HepG2 (cell line): ENCODE measurements around the gene CIAO2B. TPM values are rescaled to one million over a fixed set of nuclear protein-coding genes. Genes with fewer than 3 reads are reported as not detected.

ENCODE experiments used
- FOSL1 ChIP-seq: sonication (generic); formaldehyde crosslinking; IDR thresholded peaks from 2 replicates; pipeline ENCODE4 v1.9.0; 2021; ENCODE audit warnings: missing genetic modification reagents, borderline replicate concordance
- FOSL2 ChIP-seq: sonication (generic); formaldehyde crosslinking; IDR thresholded peaks from 2 replicates; pipeline ENCODE4 v1.4.0; 2020; ENCODE audit warnings: missing genetic modification reagents
- KLF6 ChIP-seq: IDR thresholded peaks from 2 replicates; pipeline ENCODE4 v1.8.0; 2016; ENCODE audit warnings: missing biosample characterization, missing genetic modification reagents
- MED13 ChIP-seq: sonication (generic); formaldehyde crosslinking; IDR thresholded peaks from 2 replicates; pipeline ENCODE4 v1.5.0; 2020; ENCODE audit warnings: missing genetic modification reagents
- MTERF4 ChIP-seq: sonication (generic); formaldehyde crosslinking; IDR thresholded peaks from 2 replicates; pipeline ENCODE4 v1.8.0; 2023; ENCODE audit warnings: mild to moderate bottlenecking, missing genetic modification reagents
- PHF8 ChIP-seq: sonication (generic); formaldehyde crosslinking; IDR thresholded peaks from 2 replicates; pipeline ENCODE4 v1.5.0; 2020; ENCODE audit warnings: missing genetic modification reagents
- PITX1 ChIP-seq: sonication (generic); formaldehyde crosslinking; IDR thresholded peaks from 2 replicates; pipeline ENCODE4 v1.5.1; 2020; ENCODE audit warnings: mild to moderate bottlenecking, missing genetic modification reagents
- PRPF4 ChIP-seq: fragments of 200-400 bp; formaldehyde crosslinking; IDR thresholded peaks from 2 replicates; pipeline ENCODE4 v1.6.1; 2016; ENCODE audit warnings: low read length, low read depth; ENCODE audit not compliant: poor library complexity, severe bottlenecking
- STAT5B ChIP-seq: sonication (generic); formaldehyde crosslinking; IDR thresholded peaks from 2 replicates; pipeline ENCODE4 v1.4.0; 2020; ENCODE audit warnings: missing genetic modification reagents
- TBX3 ChIP-seq: fragments of 450-650 bp; IDR thresholded peaks from 2 replicates; pipeline ENCODE4 v1.6.1; 2017; ENCODE audit warnings: antibody characterized with exemption, mild to moderate bottlenecking, inconsistent platforms, borderline replicate concordance
- TP53 ChIP-seq: sonication (generic); formaldehyde crosslinking; conservative IDR thresholded peaks from 2 replicates; pipeline ENCODE4 v1.4.0; 2020; ENCODE audit warnings: missing genetic modification reagents
- ZBTB39 ChIP-seq: sonication (generic); formaldehyde crosslinking; IDR thresholded peaks from 2 replicates; pipeline ENCODE4 v1.5.0; 2020; ENCODE audit warnings: missing genetic modification reagents
- ZHX2 ChIP-seq, 2 experiments: sonication (generic) in 1 of 2; formaldehyde crosslinking in 1 of 2; IDR thresholded peaks; 2 replicates each; pipeline versions ENCODE4 v1.6.1 to v1.9.0; 2014 to 2022; ENCODE audit warnings: antibody characterized with exemption in 1 of 2, borderline replicate concordance in 1 of 2, inconsistent platforms in 1 of 2, low read depth in 1 of 2, missing genetic modification reagents in 1 of 2
- ZMYM3 ChIP-seq: sonication (generic); formaldehyde crosslinking; IDR thresholded peaks from 2 replicates; pipeline ENCODE4 v1.5.1; 2020; ENCODE audit warnings: mild to moderate bottlenecking, missing genetic modification reagents
- ZNF136 ChIP-seq: sonication (generic); formaldehyde crosslinking; IDR thresholded peaks from 2 replicates; pipeline ENCODE4 v1.8.1; 2022; ENCODE audit warnings: low read depth, mild to moderate bottlenecking, moderate library complexity, missing genetic modification reagents
- ZNF414 ChIP-seq: sonication (generic); formaldehyde crosslinking; IDR thresholded peaks from 2 replicates; pipeline ENCODE4 v1.5.0; 2020; ENCODE audit warnings: missing genetic modification reagents
- ZNF597 ChIP-seq: sonication (generic); formaldehyde crosslinking; IDR thresholded peaks from 2 replicates; pipeline ENCODE4 v1.5.0; 2020; ENCODE audit warnings: missing genetic modification reagents
- ZNF713 ChIP-seq: sonication (generic); formaldehyde crosslinking; IDR thresholded peaks from 2 replicates; pipeline ENCODE4 v1.4.0; 2020; ENCODE audit warnings: mild to moderate bottlenecking, missing genetic modification reagents
- polyA plus RNA-seq, 8 experiments: library from polyadenylated mRNA; depleted of rRNA in 3 of 8; stranded (reverse) in 7 of 8; unstranded in 1 of 8; fragments of >200 nt; fragmentation: Illumina TruSeq in 4 of 8; extraction: Trizol in 4 of 8; gene quantifications; 2 replicates each; pipeline versions ENCODE4 v1.2.1 to v1.2.3, GENCODE V29; 2011 to 2016; ENCODE audit warnings: low read depth in 4 of 8, missing spikeins in 1 of 8, mixed read lengths in 1 of 8; ENCODE audit not compliant: insufficient read depth in 1 of 8
- total RNA-seq, 5 experiments: library from RNA; depleted of rRNA; stranded (reverse); fragments of >200 nt; fragmentation: Illumina TruSeq; extraction: Trizol; gene quantifications; 2 replicates each; pipeline ENCODE4 v1.2.3, GENCODE V29; 2016; ENCODE audit warnings: low read depth in 1 of 5

CIAO2B gene
- total and polyA plus RNA-seq, 2 of the 13 experiments (the other 11 are each of a cell fraction or from before 2014, with no cell fraction given), result 157 to 293 TPM

GRCh38 chr16:66935314-66936011 lies 1.3 kb upstream of the CIAO2B start, which contains the start of gene CES2 (continued):
- TF ChIP-seq ZHX2 (IDR thresholded peaks at IDR 0.05; ENCODE audit: low read depth), result no peak
- TF ChIP-seq ZHX2 (CRISPR knock-in tag; IDR thresholded peaks at IDR 0.05; ENCODE audit: borderline replicate concordance), result no peak
- 0 out of 2 replicates have a peak, but pooled peaks have one; percentile 34 for TF ChIP-seq ZNF713 (CRISPR knock-in tag)
- peak; percentile 38; the same call in 1 of the 2 replicates for TF ChIP-seq FOSL2 (CRISPR knock-in tag)
- 0 out of 2 replicates have a peak, but pooled peaks have one; percentile 31 for TF ChIP-seq KLF6 (CRISPR knock-in tag)
- peak; percentile 50; the same call in 1 of the 2 replicates for TF ChIP-seq PITX1 (CRISPR knock-in tag)
- 0 out of 2 replicates have a peak, but pooled peaks have one; percentile 58 for TF ChIP-seq ZNF414 (CRISPR knock-in tag)
- TF ChIP-seq MED13 (CRISPR knock-in tag), result no peak; the same call in none of the 2 replicates
- no peak for TF ChIP-seq ZNF597
- TF ChIP-seq ZBTB39 (CRISPR knock-in tag), result no peak
- TF ChIP-seq FOSL1, result no peak
- no peak for TF ChIP-seq TBX3
- TF ChIP-seq TP53, result peak; percentile 81; the same call in 1 of the 2 replicates
- TF ChIP-seq PRPF4, result no peak
- peak; percentile 76 for TF ChIP-seq PHF8 (CRISPR knock-in tag)
- no peak for TF ChIP-seq MTERF4 (CRISPR knock-in tag)
- peak; percentile 80 for TF ChIP-seq ZMYM3 (CRISPR knock-in tag)
- TF ChIP-seq ZNF136 (CRISPR knock-in tag), result peak; percentile 79; the same call in 1 of the 2 replicates
- no peak for TF ChIP-seq STAT5B (CRISPR knock-in tag)
